Heart right ventricle (tissue), 16 donors: Measurements from ENCODE around the gene FRMD6. TPM values are rescaled to one million over a fixed set of nuclear protein-coding genes. Genes with fewer than 3 reads are reported as not detected.

Experiments
- ATAC-seq, 8 donors: fragments of 200-7000 bp; cut with Tn5 transposase; one replicate each; pipeline ENCODE4 v1.9.1; 2020; ENCODE audit warnings: mild to moderate bottlenecking in 8 of 8, moderate library complexity in 8 of 8, moderate number of reproducible peaks in 1 of 8
- DNase-seq, 2 donors: peaks; one replicate each; pipeline ENCODE4 v3.0.0-alpha.2; 2020
- H3K27ac ChIP-seq, 10 donors: fragments of 200-600 bp; sonication (generic) in 2 of 10; one replicate each; pipeline versions ENCODE4 v1.5.0 to v1.8.0; 2020 to 2022; ENCODE audit warnings: mild to moderate bottlenecking in 3 of 10
- H3K27me3 ChIP-seq, 7 donors: fragments of 200-600 bp; one replicate each; pipeline ENCODE4 v1.8.0; 2021 to 2022; ENCODE audit warnings: mild to moderate bottlenecking in 2 of 7
- H3K36me3 ChIP-seq, 9 donors: fragments of 200-600 bp; sonication (generic) in 1 of 9; one replicate each; pipeline versions ENCODE4 v1.5.0 to v1.8.0; 2020 to 2022; ENCODE audit warnings: mild to moderate bottlenecking in 2 of 9
- H3K4me1 ChIP-seq, 9 donors: fragments of 200-600 bp; sonication (generic) in 1 of 9; one replicate each; pipeline versions ENCODE4 v1.5.0 to v1.8.0; 2020 to 2022; ENCODE audit warnings: mild to moderate bottlenecking in 4 of 9
- H3K4me3 ChIP-seq, 10 donors: fragments of 200-600 bp; sonication (generic) in 2 of 10; one replicate each; pipeline versions ENCODE4 v1.5.0 to v1.8.0; 2020 to 2022; ENCODE audit warnings: mild to moderate bottlenecking in 7 of 10, moderate library complexity in 2 of 10
- H3K9me3 ChIP-seq, 11 donors: fragments of 200-600 bp in 10 of 11; sonication (generic) in 2 of 11; one replicate each; pipeline versions ENCODE4 v1.5.0 to v1.8.0; 2013 to 2022; ENCODE audit warnings: mild to moderate bottlenecking in 2 of 11, control low read depth in 1 of 11, moderate library complexity in 1 of 11
- CTCF ChIP-seq, 9 donors: fragments of 200-600 bp; sonication (generic) in 2 of 9; IDR thresholded peaks; one replicate each; pipeline versions ENCODE4 v1.5.0 to v1.8.0; 2021 to 2022; ENCODE audit warnings: antibody characterized with exemption in 9 of 9, mild to moderate bottlenecking in 5 of 9, moderate library complexity in 1 of 9
- WGBS, 2 donors: extraction: QIAGEN DNeasy Blood & Tissue Kit; methylation state at CpG; one replicate each; pipeline ENCODE4 v1.1.7; 2013; ENCODE audit warnings: inconsistent platforms in 1 of 2; 5-methylcytosine and 5-hydroxymethylcytosine counted together
- intact Hi-C, 10 donors: fragments of 100-400 bp; cut with DNase I; formaldehyde crosslinking; loops; one replicate each; pipeline versions ENCODE4 v1.11.1 to v1.14.2; 2022
- polyA plus RNA-seq, 2 donors: library from polyadenylated mRNA; stranded (reverse); fragments of 200-250 nt; gene quantifications; one replicate each; pipeline ENCODE4 v1.2.3, GENCODE V29; 2013
- total RNA-seq, 10 donors: library from RNA; stranded (reverse); fragmentation: NEBNext Ultra II Directional in 3 of 10; extraction: Animal tissue kit (Norgen Biotek cat#: 25700) in 3 of 10; gene quantifications; one replicate each; pipeline versions ENCODE4 v1.2.1 to v1.2.4, GENCODE V29; 2021 to 2023
- donor health status: Arrhythmogenic right ventricular cardiomyopathy.
- donor health status: ischemic (EF 13 %, LVEDD 7.1; RV severe dilation, severe dysfunction).
- donor health status: healthy with polysubstance abuse.
- donor health status: DM: no; HTN: yes; CAD: no.
- donor health status: DM: no; HTN: no; CAD: no.
- donor health status: ischemic (EF 25% LVEDD 6.9; RV normal size, moderate dysfunction).
- donor health status: ischemic (EF 25% LVEDD 5.7; RV mildly dilated, moderate dysfunction).
- donor health status: healthy.
- donor health status: DM: yes; HTN: yes; CAD: no.
- donor health status: Ischemic cardiomyopathy.
- donor health status: ischemic (EF 35%, LVEDD 5.7; RV mildly dilated, moderate dysfunction).
- donor health status: nonischemic (EF 11% LVEDD 7.7; RV severe dilation, severe dysfunction).
- donor health status: DM: yes; HTN: yes; CAD: no.
- donor health status: PGD.
- donor health status: ischemic (EF 29% LVEDD 5.4; RV normal size, mild dysfunction).
- donor health status: nonischemic (EF 23%, LVEDD 6.1; RV moderate dilation, normal function).

FRMD6 gene
- total and polyA plus RNA-seq, 12 donors, result 2.2 to 14.2 (median 6.6) TPM

- H3K36me3 ChIP-seq, result no peaks in the 10 kb centered on the region
- TF ChIP-seq CTCF (IDR thresholded peaks at IDR 0.05), result no peak
- no peaks in the 10 kb centered on the region for H3K27me3 ChIP-seq
- no peak overlapping the region for H3K4me3 ChIP-seq
- peaks cover 0 to 49% (median 20%) of the 10 kb centered on the region in 9 donors for H3K4me1 ChIP-seq
- H3K9me3 ChIP-seq, result peaks cover 0 to 10% (median 0%) of the 10 kb centered on the region in 11 donors
- peak overlapping the region in 3 of 10 donors; percentile 2 to 27 (median 24) for H3K27ac ChIP-seq
- DNase-seq, result no peak
- intact Hi-C loops, result no loop called here
- ATAC-seq, result no peak
These were observed 24.8 kb downstream of the FRMD6 start for GRCh38 chr14:51676549-51676948.

GRCh38 chr14:51677266-51677665 is 25.6 kb downstream of the FRMD6 start:
- Histone ChIP-seq H3K36me3 (no peaks in the 10 kb centered on the region), H3K27me3 (no peaks in the 10 kb centered on the region), H3K4me3 (no peak overlapping the region), H3K27ac (peak overlapping the region in 4 of 10 donors; percentile 27 to 44 (median 36)), H3K4me1 (peaks cover 0 to 50% (median 20%) of the 10 kb centered on the region in 9 donors), H3K9me3 (peaks cover 0 to 7% (median 0%) of the 10 kb centered on the region in 11 donors)
- 74 to 75% methylated on average over 1 of the region's 1 CpG for WGBS, 2 donors
- peak in 2 of 8 donors; percentile 44 to 57 for ATAC-seq
- intact Hi-C loops, result no loop called here
- TF ChIP-seq CTCF (IDR thresholded peaks at IDR 0.05), result no peak
- DNase-seq, result no peak

GRCh38 chr14:51677738-51678137 is 26.0 kb downstream of the FRMD6 start:
- no peak overlapping the region for H3K4me3 ChIP-seq
- DNase-seq, result no peak
- peak overlapping the region in 4 of 10 donors; percentile 19 to 44 (median 36) for H3K27ac ChIP-seq
- H3K27me3 ChIP-seq, result no peaks in the 10 kb centered on the region
- H3K4me1 ChIP-seq, result peaks cover 0 to 55% (median 20%) of the 10 kb centered on the region in 9 donors
- ATAC-seq, result no peak
- intact Hi-C loops, result no loop called here
- no peak for TF ChIP-seq CTCF (IDR thresholded peaks at IDR 0.05)
- peaks cover 0 to 2% (median 0%) of the 10 kb centered on the region in 11 donors for H3K9me3 ChIP-seq
- no peaks in the 10 kb centered on the region for H3K36me3 ChIP-seq
- WGBS, 2 donors, result 97 to 99% methylated on average over 2 of the region's 2 CpGs

GRCh38 chr14:51680031-51680430 is 28.3 kb downstream of the FRMD6 start:
- no peak overlapping the region for H3K4me3 ChIP-seq
- H3K27me3 ChIP-seq, result no peaks in the 10 kb centered on the region
- peaks cover 0 to 54% (median 18%) of the 10 kb centered on the region in 9 donors for H3K4me1 ChIP-seq
- no peak overlapping the region for H3K27ac ChIP-seq
- peak in 1 of 8 donors; percentile 32 for ATAC-seq
- H3K36me3 ChIP-seq, result no peaks in the 10 kb centered on the region
- no peak for TF ChIP-seq CTCF (IDR thresholded peaks at IDR 0.05)
- H3K9me3 ChIP-seq, result no peaks in the 10 kb centered on the region
- 71 to 78% methylated on average over 1 of the region's 1 CpG for WGBS, 2 donors
- no peak for DNase-seq
- intact Hi-C loops, result no loop called here
